GM19468 (cell line): Measurements from ENCODE around the gene WDR17.

ENCODE experiments used
- ATAC-seq: cut with Tn5 transposase; IDR thresholded peaks from one replicate; pipeline ENCODE4 v1.9.1; 2021; ENCODE audit warnings: mild to moderate bottlenecking, moderate library complexity, moderate number of reproducible peaks; ENCODE audit not compliant: unreplicated experiment; ENCODE audit errors: extremely low read depth

Gene WDR17

GRCh38 chr4:176065435-176066291 is at the start of gene WDR17:
Gene WDR17 (plus strand): TSS chr4:176065841. CDS start chr4:176111581, 45,740 bp downstream.
- peak; percentile 99 for ATAC-seq

- ATAC-seq, result no peak
Observed at GRCh38 chr4:176016601-176017000, 49.0 kb upstream of the WDR17 start.

GRCh38 chr4:176020481-176021085 is 45.1 kb upstream of the WDR17 start:
- no peak for ATAC-seq

- ATAC-seq, result no peak
Observed at GRCh38 chr4:176030391-176030790, 35.2 kb upstream of the WDR17 start.

GRCh38 chr4:176031922-176032321 is 33.7 kb upstream of the WDR17 start:
- no peak for ATAC-seq

GRCh38 chr4:176032454-176032853 is 33.2 kb upstream of the WDR17 start:
- ATAC-seq, result no peak

- ATAC-seq, result no peak
Observed at GRCh38 chr4:176034499-176034898, 31.1 kb upstream of the WDR17 start.

- no peak for ATAC-seq
Observed at GRCh38 chr4:176034936-176035335, 30.7 kb upstream of the WDR17 start.

- ATAC-seq, result peak; percentile 48
Observed at GRCh38 chr4:176036585-176037205, 28.9 kb upstream of the WDR17 start.

- no peak for ATAC-seq
Observed at GRCh38 chr4:176038789-176039188, 26.9 kb upstream of the WDR17 start.

- ATAC-seq, result no peak
Observed at GRCh38 chr4:176042195-176042594, 23.4 kb upstream of the WDR17 start.

- no peak for ATAC-seq
Observed at GRCh38 chr4:176043838-176044588, 21.6 kb upstream of the WDR17 start.

- no peak for ATAC-seq
Observed at GRCh38 chr4:176044589-176044951, 21.1 kb upstream of the WDR17 start.

- ATAC-seq, result no peak
Observed at GRCh38 chr4:176048631-176049030, 17.0 kb upstream of the WDR17 start.

- peak; percentile 80 for ATAC-seq
Observed at GRCh38 chr4:176052744-176053143, 12.9 kb upstream of the WDR17 start.

GRCh38 chr4:176053785-176054184 is 11.9 kb upstream of the WDR17 start:
- ATAC-seq, result no peak

GRCh38 chr4:176054942-176055341 is 10.7 kb upstream of the WDR17 start:
- ATAC-seq, result no peak

- no peak for ATAC-seq
Observed at GRCh38 chr4:176063718-176064117, 1.9 kb upstream of the WDR17 start.

- no peak for ATAC-seq
Observed at GRCh38 chr4:176064539-176064938, 1.1 kb upstream of the WDR17 start.

GRCh38 chr4:176066757-176067156 is 1.1 kb downstream of the WDR17 start:
- no peak for ATAC-seq

- ATAC-seq, result no peak
Observed at GRCh38 chr4:176077561-176077960, 11.9 kb downstream of the WDR17 start.
